ENCODE data around the gene TMEM60. TPM values are rescaled to one million over a fixed set of nuclear protein-coding genes. Genes with fewer than 3 reads are reported as not detected.

TMEM60 gene
- total RNA-seq, 2 experiments from 2014 or later, result 14.1 to 14.8 TPM

- H3K36me3 Mint-ChIP-seq (ENCODE audit: low read depth), result peaks cover 9% of the 10 kb centered on the region
- no peak overlapping the region for H3K4me3 Mint-ChIP-seq
- no peaks in the 10 kb centered on the region for H3K9me3 Mint-ChIP-seq (ENCODE audit: insufficient read depth)
- no peak for DNase-seq
- H3K4me1 Mint-ChIP-seq (ENCODE audit: low read depth), result no peaks in the 10 kb centered on the region
- no peaks in the 10 kb centered on the region for H3K27me3 Mint-ChIP-seq (ENCODE audit: low read depth)
- no peak overlapping the region for H3K27ac Mint-ChIP-seq
- ATAC-seq, result no peak
- POLR2A ChIA-PET, result no interaction called here
- CTCF ChIA-PET, result interaction anchor here (0.6 to 1.5 kb wide), 3 partner anchors 68 to 109 kb away, joined by 3 to 10 read pairs (median 3); no protein-coding TSS in a partner anchor
Measured at GRCh38 chr7:77765906-77766800, 32.1 kb downstream of the TMEM60 start.

- peaks cover 7% of the 10 kb centered on the region for H3K36me3 Mint-ChIP-seq (ENCODE audit: low read depth)
- no peak overlapping the region for H3K4me3 Mint-ChIP-seq
- ChIA-PET CTCF (interaction anchor here (1.2 to 1.5 kb wide), 2 partner anchors 68 to 108 kb away, joined by 3 to 10 read pairs; no protein-coding TSS in a partner anchor), POLR2A (no interaction called here)
- H3K27ac Mint-ChIP-seq, result no peak overlapping the region
- DNase-seq (no peak), ATAC-seq (no peak)
- no peaks in the 10 kb centered on the region for H3K9me3 Mint-ChIP-seq (ENCODE audit: insufficient read depth)
- H3K4me1 Mint-ChIP-seq (ENCODE audit: low read depth), result no peaks in the 10 kb centered on the region
- H3K27me3 Mint-ChIP-seq (ENCODE audit: low read depth), result no peaks in the 10 kb centered on the region
Measured at GRCh38 chr7:77765481-77765880, 32.8 kb downstream of the TMEM60 start.

- H3K36me3 Mint-ChIP-seq (ENCODE audit: low read depth), result no peaks in the 10 kb centered on the region
- H3K9me3 Mint-ChIP-seq (ENCODE audit: insufficient read depth), result no peaks in the 10 kb centered on the region
- no peaks in the 10 kb centered on the region for H3K27me3 Mint-ChIP-seq (ENCODE audit: low read depth)
- ATAC-seq, result no peak
- ChIA-PET POLR2A (no interaction called here), CTCF (interaction anchor here (1.1 to 3.3 kb wide), 7 partner anchors 14 to 174 kb away, joined by 3 to 126 read pairs (median 8); partner anchors contain the start of gene RSBN1L)
- no peak overlapping the region for H3K4me3 Mint-ChIP-seq
- DNase-seq, result no peak
- H3K4me1 Mint-ChIP-seq (ENCODE audit: low read depth), result peaks cover 15% of the 10 kb centered on the region
- H3K27ac Mint-ChIP-seq, result no peak overlapping the region
Measured at GRCh38 chr7:77760809-77761453, 37.3 kb downstream of the TMEM60 start.

GRCh38 chr7:77759294-77759889 lies 38.8 kb downstream of the TMEM60 start:
- ATAC-seq, result peak; percentile 76
- H3K27me3 Mint-ChIP-seq (ENCODE audit: low read depth), result no peaks in the 10 kb centered on the region
- H3K27ac Mint-ChIP-seq, result no peak overlapping the region

GRCh38 chr7:77757589-77757988 lies 40.6 kb downstream of the TMEM60 start:
- ATAC-seq (no peak), DNase-seq (no peak)
- Mint-ChIP-seq H3K4me1 (ENCODE audit: low read depth) (peaks cover 25% of the 10 kb centered on the region), H3K27ac (no peak overlapping the region), H3K9me3 (ENCODE audit: insufficient read depth) (no peaks in the 10 kb centered on the region), H3K36me3 (ENCODE audit: low read depth) (peaks cover 3% of the 10 kb centered on the region), H3K27me3 (ENCODE audit: low read depth) (no peaks in the 10 kb centered on the region), H3K4me3 (no peak overlapping the region)
- POLR2A ChIA-PET, result interaction anchor here (3.1 kb wide), 1 partner anchor 61 kb away, joined by 9 read pairs; the partner anchor contains the start of gene RSBN1L
- CTCF ChIA-PET, result interaction anchor here (0.8 to 3.8 kb wide), 6 partner anchors 54 to 107 kb away, joined by 3 to 37 read pairs (median 3); no protein-coding TSS in a partner anchor

More at GRCh38 chr7:77759294-77759889, 38.8 kb downstream of the TMEM60 start:
- POLR2A ChIA-PET, result interaction anchor here (0.6 to 0.8 kb wide), 3 partner anchors 30 to 176 kb away, joined by 3 read pairs; no protein-coding TSS in a partner anchor
- DNase-seq, result peak; percentile 81
- Mint-ChIP-seq H3K4me3 (no peak overlapping the region), H3K4me1 (ENCODE audit: low read depth) (peaks cover 15% of the 10 kb centered on the region), H3K9me3 (ENCODE audit: insufficient read depth) (no peaks in the 10 kb centered on the region), H3K36me3 (ENCODE audit: low read depth) (no peaks in the 10 kb centered on the region)
- CTCF ChIA-PET, result interaction anchor here (0.6 to 3.3 kb wide), 28 partner anchors 9 to 176 kb away, joined by 3 to 126 read pairs (median 3); partner anchors contain the start of genes PHTF2, RSBN1L and TMEM60

DNA sequence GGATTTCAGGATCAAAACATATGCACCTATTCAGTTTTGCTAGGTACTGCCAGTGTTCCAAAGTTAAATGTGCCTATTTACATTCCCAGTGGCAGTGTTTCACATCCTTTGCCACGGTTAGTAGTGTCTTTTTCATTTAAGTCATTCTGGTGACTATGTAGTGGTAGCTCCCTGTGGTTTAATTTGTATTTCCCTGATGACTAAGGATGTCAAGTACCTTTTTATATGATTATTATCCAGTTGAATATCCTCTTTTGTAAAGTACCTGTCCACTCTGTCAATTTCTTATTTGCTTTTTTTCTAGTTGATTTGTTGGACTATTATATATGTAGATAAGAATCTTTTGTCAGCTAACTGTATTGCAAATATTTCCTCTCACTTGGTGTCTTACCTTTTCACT lies 45.1 kb downstream of the TMEM60 start:
- Mint-ChIP-seq H3K9me3 (ENCODE audit: insufficient read depth) (no peaks in the 10 kb centered on the region), H3K27me3 (ENCODE audit: low read depth) (no peaks in the 10 kb centered on the region), H3K4me3 (no peak overlapping the region), H3K27ac (no peak overlapping the region), H3K36me3 (ENCODE audit: low read depth) (peaks cover 24% of the 10 kb centered on the region), H3K4me1 (ENCODE audit: low read depth) (peaks cover 26% of the 10 kb centered on the region)
- ATAC-seq, result no peak
- CTCF ChIA-PET, result interaction anchor here (0.8 to 2.9 kb wide), 3 partner anchors 100 to 182 kb away, joined by 3 to 18 read pairs (median 6); no protein-coding TSS in a partner anchor
- no peak for DNase-seq
- POLR2A ChIA-PET, result interaction anchor here (0.8 kb wide), 1 partner anchor 57 kb away, joined by 3 read pairs; the partner anchor contains the start of gene RSBN1L

- CTCF ChIA-PET, result interaction anchor here (2.9 kb wide), 1 partner anchor 100 kb away, joined by 18 read pairs; no protein-coding TSS in a partner anchor
- DNase-seq, result no peak
Measured at GRCh38 chr7:77752016-77752415, 46.2 kb downstream of the TMEM60 start.

GRCh38 chr7:77747718-77748117 lies 50.5 kb downstream of the TMEM60 start:
- POLR2A ChIA-PET, result no interaction called here
- no peak overlapping the region for H3K27ac Mint-ChIP-seq
- no peak for DNase-seq

More at GRCh38 chr7:77752016-77752415, 46.2 kb downstream of the TMEM60 start:
- peaks cover 29% of the 10 kb centered on the region for H3K36me3 Mint-ChIP-seq (ENCODE audit: low read depth)
- ATAC-seq, result no peak
- POLR2A ChIA-PET, result interaction anchor here (1.0 kb wide), 1 partner anchor 67 kb away, joined by 3 read pairs; no protein-coding TSS in a partner anchor
- H3K4me1 Mint-ChIP-seq (ENCODE audit: low read depth), result peaks cover 22% of the 10 kb centered on the region
- no peak overlapping the region for H3K27ac Mint-ChIP-seq
- H3K9me3 Mint-ChIP-seq (ENCODE audit: insufficient read depth), result no peaks in the 10 kb centered on the region
- no peak overlapping the region for H3K4me3 Mint-ChIP-seq
- no peaks in the 10 kb centered on the region for H3K27me3 Mint-ChIP-seq (ENCODE audit: low read depth)

DNA sequence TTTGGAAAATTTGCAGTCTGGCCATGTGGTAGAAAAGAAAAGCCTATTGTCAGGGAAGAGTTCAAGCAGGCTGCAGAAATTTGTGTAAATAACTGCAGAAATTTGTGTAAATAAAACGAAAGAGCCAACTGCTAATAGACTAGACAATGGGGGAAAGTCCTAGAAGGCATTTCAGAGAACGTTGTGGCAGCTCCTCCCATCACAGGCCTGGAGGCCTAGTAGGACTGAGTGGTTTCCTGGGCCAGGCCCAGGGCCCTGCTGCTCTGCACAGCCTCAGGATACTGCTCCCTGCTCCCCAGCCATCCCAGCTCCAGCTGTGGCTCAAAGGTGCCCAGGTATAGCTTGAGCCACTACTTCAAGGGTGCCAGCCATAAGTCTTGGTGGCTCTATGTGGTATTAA lies 51.1 kb downstream of the TMEM60 start:
- Mint-ChIP-seq H3K4me3 (no peak overlapping the region), H3K4me1 (ENCODE audit: low read depth) (peaks cover 14% of the 10 kb centered on the region), H3K27me3 (ENCODE audit: low read depth) (no peaks in the 10 kb centered on the region), H3K9me3 (ENCODE audit: insufficient read depth) (no peaks in the 10 kb centered on the region), H3K36me3 (ENCODE audit: low read depth) (peaks cover 46% of the 10 kb centered on the region), H3K27ac (no peak overlapping the region)
- DNase-seq (no peak), ATAC-seq (no peak)
- ChIA-PET CTCF (interaction anchor here (1.8 to 2.1 kb wide), 2 partner anchors 13 to 96 kb away, joined by 6 to 8 read pairs; no protein-coding TSS in a partner anchor), POLR2A (no interaction called here)

More at GRCh38 chr7:77747718-77748117, 50.5 kb downstream of the TMEM60 start:
- H3K4me1 Mint-ChIP-seq (ENCODE audit: low read depth), result peaks cover 18% of the 10 kb centered on the region
- ATAC-seq, result no peak
- no peaks in the 10 kb centered on the region for H3K27me3 Mint-ChIP-seq (ENCODE audit: low read depth)
- H3K9me3 Mint-ChIP-seq (ENCODE audit: insufficient read depth), result no peaks in the 10 kb centered on the region
- H3K4me3 Mint-ChIP-seq, result no peak overlapping the region
- CTCF ChIA-PET, result interaction anchor here (1.8 to 2.1 kb wide), 2 partner anchors 12 to 96 kb away, joined by 6 to 8 read pairs; no protein-coding TSS in a partner anchor
- peaks cover 48% of the 10 kb centered on the region for H3K36me3 Mint-ChIP-seq (ENCODE audit: low read depth)

DNA sequence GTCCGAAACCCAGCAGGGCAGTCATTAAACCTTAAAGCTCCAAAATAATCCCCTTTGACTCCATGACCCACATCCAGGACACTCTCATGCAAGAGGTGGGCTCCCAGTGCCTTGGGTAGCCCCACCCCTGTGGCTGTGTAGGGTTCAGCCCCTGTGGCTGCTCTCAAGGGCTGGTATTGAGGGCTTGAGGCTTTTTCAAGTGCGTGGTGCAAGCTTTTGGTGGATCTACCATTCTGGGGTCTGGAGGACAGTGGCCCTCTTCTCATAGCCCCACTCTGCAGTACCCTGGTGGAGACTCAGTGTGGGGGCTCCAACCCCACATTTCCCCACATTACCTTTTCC lies 51.4 kb downstream of the TMEM60 start:
- POLR2A ChIA-PET, result no interaction called here
- peaks cover 46% of the 10 kb centered on the region for H3K36me3 Mint-ChIP-seq (ENCODE audit: low read depth)
- ATAC-seq, result no peak

GRCh38 chr7:77746164-77746823 lies 51.9 kb downstream of the TMEM60 start:
- DNase-seq (no peak), ATAC-seq (no peak)
- no peaks in the 10 kb centered on the region for H3K9me3 Mint-ChIP-seq (ENCODE audit: insufficient read depth)
- POLR2A ChIA-PET, result no interaction called here
- H3K4me1 Mint-ChIP-seq (ENCODE audit: low read depth), result peaks cover 9% of the 10 kb centered on the region
- H3K27ac Mint-ChIP-seq, result no peak overlapping the region
- H3K27me3 Mint-ChIP-seq (ENCODE audit: low read depth), result no peaks in the 10 kb centered on the region
- no peak overlapping the region for H3K4me3 Mint-ChIP-seq
- peaks cover 48% of the 10 kb centered on the region for H3K36me3 Mint-ChIP-seq (ENCODE audit: low read depth)
- CTCF ChIA-PET, result interaction anchor here (2.1 kb wide), 1 partner anchor 13 kb away, joined by 8 read pairs; no protein-coding TSS in a partner anchor

More for the DNA sequence above, 51.4 kb downstream of the TMEM60 start:
- CTCF ChIA-PET, result interaction anchor here (2.1 kb wide), 1 partner anchor 13 kb away, joined by 8 read pairs; no protein-coding TSS in a partner anchor
- no peaks in the 10 kb centered on the region for H3K27me3 Mint-ChIP-seq (ENCODE audit: low read depth)
- peaks cover 11% of the 10 kb centered on the region for H3K4me1 Mint-ChIP-seq (ENCODE audit: low read depth)
- no peak overlapping the region for H3K27ac Mint-ChIP-seq
- DNase-seq, result no peak
- no peak overlapping the region for H3K4me3 Mint-ChIP-seq
- H3K9me3 Mint-ChIP-seq (ENCODE audit: insufficient read depth), result no peaks in the 10 kb centered on the region
